ENCODE measurements around the gene SLC2A6.

- no peak for TF ChIP-seq EZH2 (IDR thresholded peaks at IDR 0.05; ENCODE audit: low read depth, low read length, severe bottlenecking)
- TF ChIP-seq POLR2AphosphoS5 (IDR thresholded peaks at IDR 0.05; ENCODE audit: low read depth, low read length), result no peak
- TF ChIP-seq CTCF (IDR thresholded peaks at IDR 0.05; ENCODE audit: control extremely low read depth in 1 of 3, insufficient read depth in 1 of 3, low read depth in 1 of 3, low read length in 3 of 3), result no peak
- no peak for TF ChIP-seq POLR2A (IDR thresholded peaks at IDR 0.05; ENCODE audit: control extremely low read depth in 1 of 2, low read depth in 2 of 2, low read length in 2 of 2)
- no peak for TF ChIP-seq SP1 (IDR thresholded peaks at IDR 0.05; ENCODE audit: low read depth, low read length)
- TF ChIP-seq SIN3A (conservative IDR thresholded peaks at IDR 0.05 in 1 of 2, IDR thresholded peaks at IDR 0.05 in 1 of 2; ENCODE audit: low read depth in 1 of 2, low read length in 2 of 2), result no peak
- TF ChIP-seq EP300 (IDR thresholded peaks at IDR 0.05; ENCODE audit: borderline replicate concordance in 1 of 2, low read depth in 2 of 2, low read length in 2 of 2), result no peak
- TF ChIP-seq CHD2 (IDR thresholded peaks at IDR 0.05; ENCODE audit: low read length), result no peak
- TF ChIP-seq KDM5A (IDR thresholded peaks at IDR 0.05; ENCODE audit: low read length), result no peak
- TF ChIP-seq HDAC2 (IDR thresholded peaks at IDR 0.05; ENCODE audit: borderline replicate concordance in 1 of 2, low read depth in 2 of 2, low read length in 2 of 2), result no peak
- TF ChIP-seq SRF (IDR thresholded peaks at IDR 0.05; ENCODE audit: low read depth, low read length), result no peak
- no peak for TF ChIP-seq SIRT6 (IDR thresholded peaks at IDR 0.05; ENCODE audit: low read length)
Observed at GRCh38 chr9:133487331-133487725, 8.4 kb upstream of the SLC2A6 start.
